Thymus (tissue), 11 donors: Measurements from ENCODE around the gene LANCL2. TPM values are rescaled to one million over a fixed set of nuclear protein-coding genes. Genes with fewer than 3 reads are reported as not detected.
A peak's percentile ranks its signal among the peaks of the same experiment; 100 is the strongest.

Experiments
- DNase-seq, 9 donors: peaks; one replicate each; pipeline ENCODE4 v3.0.0-alpha.2; 2013; ENCODE audit warnings: low spot score in 9 of 9, low read depth in 6 of 9, missing footprints in 1 of 9
- H3K27ac ChIP-seq, 2 donors: one replicate each; pipeline ENCODE4 v1.5.1; 2013; ENCODE audit warnings: control low read depth in 1 of 2, low read depth in 1 of 2, low read length in 1 of 2, mild to moderate bottlenecking in 1 of 2, moderate library complexity in 1 of 2
- H3K27me3 ChIP-seq, 2 donors: one replicate each; pipeline ENCODE4 v1.5.1; 2013; ENCODE audit warnings: low read length in 1 of 2; ENCODE audit not compliant: control insufficient read depth in 2 of 2, insufficient read depth in 1 of 2
- H3K36me3 ChIP-seq, 2 donors: one replicate each; pipeline ENCODE4 v1.5.1; 2013; ENCODE audit warnings: low read length in 1 of 2, mild to moderate bottlenecking in 1 of 2, moderate library complexity in 1 of 2; ENCODE audit not compliant: control insufficient read depth in 2 of 2, insufficient read depth in 2 of 2
- H3K4me1 ChIP-seq, 2 donors: one replicate each; pipeline ENCODE4 v1.5.1; 2013; ENCODE audit warnings: low read length in 2 of 2; ENCODE audit not compliant: control insufficient read depth in 2 of 2, insufficient read depth in 2 of 2
- H3K4me3 ChIP-seq, 2 donors: one replicate each; pipeline ENCODE4 v1.5.1; 2013; ENCODE audit warnings: low read length in 2 of 2, control low read depth in 1 of 2, mild to moderate bottlenecking in 1 of 2
- H3K9me3 ChIP-seq, 2 donors: one replicate each; pipeline ENCODE4 v1.5.1; 2013; ENCODE audit warnings: low read length in 1 of 2, mild to moderate bottlenecking in 1 of 2; ENCODE audit not compliant: control insufficient read depth in 2 of 2, insufficient read depth in 1 of 2
- WGBS: extraction: QIAGEN DNeasy Blood & Tissue Kit; methylation state at CpG from one replicate; pipeline ENCODE4 v1.1.7; 2013; 5-methylcytosine and 5-hydroxymethylcytosine counted together
- polyA plus RNA-seq: library from polyadenylated mRNA; stranded (reverse); fragments of 200-250 nt; gene quantifications from one replicate; pipeline ENCODE4 v1.2.3, GENCODE V29; 2013
- total RNA-seq: library from RNA; stranded (reverse); fragments of 120-200 nt; gene quantifications from one replicate; pipeline ENCODE4 v1.2.4, GENCODE V29; 2013
- donor health status: healthy.

Gene LANCL2
- total and polyA plus RNA-seq, 2 donors = 8.3 to 20.0 TPM

- peaks cover 52 to 66% of the 10 kb centered on the region in 2 donors for H3K4me1 ChIP-seq
- H3K27ac ChIP-seq = peak overlapping the region; percentile 33 to 95
- H3K9me3 ChIP-seq = peaks cover 0 to 6% of the 10 kb centered on the region in 2 donors
- peaks cover 21 to 34% of the 10 kb centered on the region in 2 donors for H3K36me3 ChIP-seq
- no peak overlapping the region for H3K4me3 ChIP-seq
- H3K27me3 ChIP-seq = no peaks in the 10 kb centered on the region
- DNase-seq = peak in 2 of 9 donors; percentile 57 to 82
- WGBS = 89% methylated on average over 22 of the region's 22 CpGs
These were observed 110.1 kb downstream of the LANCL2 start for GRCh38 chr7:55474944-55475854.

DNA sequence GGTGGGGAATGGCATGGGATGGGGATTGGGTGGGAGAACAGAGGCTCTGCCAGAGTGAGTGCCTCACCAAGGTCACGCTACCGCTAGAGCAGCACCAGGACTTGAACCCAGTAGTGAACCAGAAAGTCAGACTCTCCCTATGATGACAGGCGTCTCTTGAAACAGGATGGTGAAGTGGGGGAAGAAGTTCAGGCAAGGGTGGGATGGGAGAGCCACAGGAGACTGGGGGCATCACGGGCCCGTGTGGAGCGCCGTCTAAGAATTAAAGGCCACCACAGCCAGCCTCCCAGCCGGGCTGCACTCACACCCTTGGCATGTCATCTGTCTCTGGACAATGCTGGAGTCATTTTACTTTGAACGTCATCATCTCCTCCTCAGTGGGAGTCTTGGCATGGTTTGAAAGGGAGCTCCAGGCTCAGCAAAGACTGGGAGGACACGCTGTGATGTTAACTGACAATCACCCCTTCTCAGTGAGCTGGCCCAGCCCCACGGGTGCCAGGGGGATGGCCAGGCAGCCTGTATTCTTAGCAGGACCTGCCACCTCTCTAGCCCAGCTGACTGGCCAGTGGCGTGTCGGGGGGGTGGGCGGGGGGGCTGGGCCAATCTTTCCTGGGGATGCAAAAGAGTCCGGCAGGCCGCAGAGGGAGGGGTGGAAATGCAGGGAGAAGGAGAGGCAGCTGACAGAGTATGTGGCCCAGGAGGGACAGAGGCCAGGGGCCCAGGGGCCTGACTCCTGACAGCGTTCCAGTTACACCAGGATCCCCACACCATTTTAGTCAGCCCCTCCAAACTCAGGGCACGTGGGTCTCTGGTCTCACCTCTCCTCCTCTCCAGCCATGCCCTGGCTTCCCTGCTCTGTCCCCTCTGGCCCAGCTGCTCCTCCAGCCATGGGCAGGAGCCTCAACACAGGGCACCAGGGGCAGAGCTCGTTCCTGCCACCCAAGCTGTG, 111.0 kb downstream of the LANCL2 start:
- H3K4me1 ChIP-seq = peaks cover 52 to 63% of the 10 kb centered on the region in 2 donors
- H3K27ac ChIP-seq = peak overlapping the region; percentile 9 to 95
- H3K9me3 ChIP-seq = peaks cover 0 to 6% of the 10 kb centered on the region in 2 donors
- WGBS = 91% methylated on average over 19 of the region's 19 CpGs
- H3K4me3 ChIP-seq = no peak overlapping the region
- no peak for DNase-seq
- H3K36me3 ChIP-seq = peaks cover 25 to 40% of the 10 kb centered on the region in 2 donors
- no peaks in the 10 kb centered on the region for H3K27me3 ChIP-seq

DNA sequence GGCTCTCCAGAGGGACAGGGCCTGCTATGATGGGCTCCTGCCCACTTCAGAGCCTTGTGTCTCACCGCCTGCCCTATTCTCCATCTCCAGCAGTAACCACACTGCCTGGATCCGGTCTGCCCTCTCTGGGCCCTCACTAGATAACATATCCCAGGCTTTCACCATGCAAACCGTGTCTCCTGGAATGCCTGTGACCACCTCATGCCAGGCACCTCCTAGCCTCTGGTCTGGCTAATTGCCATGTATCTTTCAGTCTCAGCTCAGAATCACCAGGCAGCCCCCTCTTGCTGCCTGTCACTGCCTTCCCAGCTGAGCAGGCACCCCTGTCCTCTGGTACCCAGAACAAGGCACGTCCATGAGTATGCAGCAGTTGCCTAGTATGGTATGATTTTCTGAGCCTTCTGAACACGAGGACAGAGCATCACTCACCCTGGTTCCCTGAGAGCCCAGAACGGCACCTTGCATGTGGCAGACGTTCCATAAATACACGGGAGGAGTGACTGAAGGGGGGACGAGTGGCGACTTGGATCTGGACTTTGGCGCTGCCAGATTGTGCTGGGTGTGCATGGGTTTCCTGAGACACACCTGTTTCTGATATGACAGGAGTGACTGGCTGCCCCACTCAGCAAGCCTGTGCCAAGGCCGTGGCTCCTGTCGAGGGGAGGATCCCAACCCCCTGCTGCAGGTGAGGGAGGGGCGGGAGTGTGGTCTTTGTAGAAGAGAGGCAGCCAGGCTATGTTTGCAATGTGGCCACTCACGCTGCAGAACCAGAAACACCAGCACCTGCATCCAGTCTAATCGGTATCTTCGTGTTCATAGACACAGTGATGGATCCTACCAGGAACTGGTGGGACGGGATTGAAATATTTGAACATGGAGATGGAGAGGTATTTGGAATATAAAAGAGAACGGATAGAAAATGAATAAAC, 112.0 kb downstream of the LANCL2 start:
- Histone ChIP-seq H3K9me3 (peaks cover 0 to 6% of the 10 kb centered on the region in 2 donors), H3K27ac (peak overlapping the region; percentile 32 to 61), H3K27me3 (no peaks in the 10 kb centered on the region), H3K4me1 (peaks cover 52 to 69% of the 10 kb centered on the region in 2 donors), H3K36me3 (peaks cover 26 to 42% of the 10 kb centered on the region in 2 donors), H3K4me3 (no peak overlapping the region)
- no peak for DNase-seq
- 96% methylated on average over 19 of the region's 19 CpGs for WGBS

GRCh38 chr7:55477781-55478374, 112.7 kb downstream of the LANCL2 start:
- Histone ChIP-seq H3K4me3 (no peak overlapping the region), H3K27ac (no peak overlapping the region), H3K4me1 (peaks cover 51 to 73% of the 10 kb centered on the region in 2 donors), H3K9me3 (peaks cover 0 to 6% of the 10 kb centered on the region in 2 donors), H3K36me3 (peaks cover 25 to 44% of the 10 kb centered on the region in 2 donors), H3K27me3 (no peaks in the 10 kb centered on the region)
- WGBS = 95% methylated on average over 13 of the region's 13 CpGs
- DNase-seq = no peak

DNA sequence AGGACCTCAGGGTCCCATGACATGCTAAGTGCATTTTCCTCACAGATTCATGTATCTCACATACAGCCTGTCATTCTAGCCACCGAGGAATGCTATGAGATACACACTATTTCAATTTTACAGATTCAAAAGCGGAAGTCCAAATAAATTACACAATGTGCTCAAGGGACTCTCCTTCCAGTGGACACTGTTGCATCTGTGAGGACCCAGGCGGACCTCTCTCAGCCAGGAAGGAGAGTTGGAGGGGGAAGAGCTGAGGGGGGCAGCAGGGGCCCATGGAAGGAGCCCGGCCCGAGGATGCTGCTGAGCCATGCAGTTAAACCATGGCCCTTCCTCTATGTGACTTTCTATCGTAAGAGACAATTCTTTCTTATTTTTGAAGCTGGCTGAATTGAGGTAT, 113.6 kb downstream of the LANCL2 start:
- Histone ChIP-seq H3K27ac (no peak overlapping the region), H3K36me3 (peaks cover 27 to 44% of the 10 kb centered on the region in 2 donors), H3K4me3 (no peak overlapping the region), H3K27me3 (no peaks in the 10 kb centered on the region), H3K9me3 (peaks cover 0 to 6% of the 10 kb centered on the region in 2 donors), H3K4me1 (peaks cover 45 to 73% of the 10 kb centered on the region in 2 donors)
- 96% methylated on average over 6 of the region's 6 CpGs for WGBS
- no peak for DNase-seq

- DNase-seq = no peak
- Histone ChIP-seq H3K36me3 (peaks cover 37 to 60% of the 10 kb centered on the region in 2 donors), H3K9me3 (peaks cover 0 to 6% of the 10 kb centered on the region in 2 donors), H3K27me3 (no peaks in the 10 kb centered on the region), H3K4me1 (peaks cover 38 to 72% of the 10 kb centered on the region in 2 donors), H3K4me3 (no peak overlapping the region), H3K27ac (no peak overlapping the region)
- WGBS = 98% methylated on average over 2 of the region's 2 CpGs
These were observed 116.0 kb downstream of the LANCL2 start for GRCh38 chr7:55481155-55481554.

GRCh38 chr7:55483046-55483445, 117.9 kb downstream of the LANCL2 start:
- Histone ChIP-seq H3K9me3 (no peaks in the 10 kb centered on the region), H3K4me3 (no peak overlapping the region), H3K36me3 (peaks cover 34 to 60% of the 10 kb centered on the region in 2 donors), H3K27me3 (no peaks in the 10 kb centered on the region), H3K27ac (no peak overlapping the region), H3K4me1 (peaks cover 26 to 59% of the 10 kb centered on the region in 2 donors)
- WGBS = over 99% methylated on average over 6 of the region's 6 CpGs
- no peak for DNase-seq
